Activated T-helper 1 cell treated with anti-CD3 and anti-CD28 coated beads, Interleukin-2, amount 50 U/mL, for 16 hours (primary cell): ENCODE data around the gene PSMD12.
"Not testable (repeated sequence)": the region's sequence is repeated elsewhere in the genome, so short reads cannot be mapped to it uniquely, and the experiment has no call there.

Experiments
- DNase-seq, 2 donors: peaks; one replicate each; pipeline ENCODE4 v3.0.0-alpha.2; 2020; ENCODE audit warnings: low read depth in 1 of 2, low spot score in 1 of 2

The PSMD12 gene

GRCh38 chr17:67366193-67367157 is at the start of gene PSMD12:
Gene PSMD12, minus strand, starts transcription at chr17:67366577. Its CDS starts 58 bp downstream, at chr17:67366519.
- DNase-seq, result peak; percentile 87 to 91

DNA sequence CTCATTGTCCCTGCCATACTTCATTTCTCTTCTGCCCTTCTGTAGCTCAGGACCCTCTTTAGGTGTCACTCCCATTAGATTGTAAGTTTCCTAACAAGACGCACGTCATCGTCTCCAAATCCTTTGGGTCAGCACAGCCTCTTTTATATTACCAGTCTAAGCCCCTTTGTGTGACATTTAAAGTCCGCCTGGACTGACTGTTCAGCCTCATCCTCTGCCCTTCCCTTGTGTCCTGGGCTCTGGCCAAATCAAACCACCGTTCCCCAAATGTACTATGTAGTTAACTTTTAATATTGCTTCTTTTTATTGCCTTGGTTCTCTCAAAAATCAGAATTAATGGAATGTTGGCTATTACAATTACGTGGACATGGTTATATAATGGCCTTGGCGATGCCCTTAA is 48.9 kb upstream of the PSMD12 start:
- DNase-seq, result no peak

- DNase-seq, result no peak
Measured at GRCh38 chr17:67414559-67414958, 48.2 kb upstream of the PSMD12 start.

GRCh38 chr17:67414130-67414529 is 47.8 kb upstream of the PSMD12 start:
- DNase-seq, result no peak

GRCh38 chr17:67413388-67413787 is 47.0 kb upstream of the PSMD12 start:
- no peak for DNase-seq

DNA sequence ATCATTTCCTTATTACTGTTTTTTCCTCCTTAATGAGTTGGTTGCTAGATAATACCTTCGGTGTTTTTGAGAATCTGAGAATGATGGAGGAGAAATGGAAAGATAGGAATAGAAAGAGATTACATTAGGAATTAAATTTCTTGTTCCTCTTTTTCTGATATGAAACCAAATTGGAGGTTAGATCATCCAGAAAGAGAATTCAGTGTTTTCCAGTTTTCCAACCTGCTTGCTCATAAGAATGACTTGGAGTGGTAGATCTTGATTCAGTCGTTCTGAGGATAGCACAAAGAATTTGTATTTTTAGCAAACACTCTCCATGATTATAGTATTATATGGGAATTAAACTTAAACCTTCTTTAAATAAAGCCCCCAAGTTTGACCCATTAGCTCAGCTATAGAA is 46.6 kb upstream of the PSMD12 start:
- no peak for DNase-seq

DNA sequence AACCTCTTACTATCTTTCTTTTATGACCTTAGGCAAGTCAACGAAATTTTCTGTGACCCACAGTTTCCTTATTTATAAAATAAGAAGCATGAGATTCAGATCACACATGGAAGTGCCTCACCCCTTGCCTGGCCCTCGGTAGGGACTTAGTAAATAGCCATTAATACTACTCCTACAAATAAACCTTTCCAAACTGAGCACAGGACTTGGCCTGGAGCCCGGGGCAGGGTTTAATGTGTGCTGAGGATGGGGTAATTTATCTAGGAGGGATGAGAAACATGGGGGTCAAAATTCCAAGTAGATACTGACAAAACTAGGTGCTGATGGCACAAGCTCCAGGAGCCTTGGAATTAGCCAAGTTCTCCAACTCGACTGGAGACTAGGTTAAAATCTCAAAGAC is 45.7 kb upstream of the PSMD12 start:
- DNase-seq, result no peak

DNA sequence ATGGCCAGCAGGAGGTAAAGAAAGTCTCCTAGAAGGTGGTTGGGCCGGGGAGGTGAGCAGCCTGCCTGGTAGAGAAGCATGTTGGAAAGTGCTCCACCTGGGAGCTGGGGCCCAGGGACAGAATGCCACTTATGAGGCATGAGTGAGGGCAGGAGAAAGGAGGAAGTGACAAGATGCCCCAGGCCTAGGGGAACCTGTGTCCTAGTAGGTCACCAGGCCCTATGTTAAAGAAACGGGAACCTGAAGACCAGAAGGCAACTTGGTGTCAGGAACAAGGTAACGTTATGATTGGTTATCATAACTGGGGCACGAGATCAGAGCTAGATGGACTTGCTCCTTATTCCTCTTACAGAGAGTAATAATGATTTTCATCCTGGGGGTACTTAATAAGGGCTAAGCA is 45.0 kb upstream of the PSMD12 start:
- DNase-seq, result no peak

DNA sequence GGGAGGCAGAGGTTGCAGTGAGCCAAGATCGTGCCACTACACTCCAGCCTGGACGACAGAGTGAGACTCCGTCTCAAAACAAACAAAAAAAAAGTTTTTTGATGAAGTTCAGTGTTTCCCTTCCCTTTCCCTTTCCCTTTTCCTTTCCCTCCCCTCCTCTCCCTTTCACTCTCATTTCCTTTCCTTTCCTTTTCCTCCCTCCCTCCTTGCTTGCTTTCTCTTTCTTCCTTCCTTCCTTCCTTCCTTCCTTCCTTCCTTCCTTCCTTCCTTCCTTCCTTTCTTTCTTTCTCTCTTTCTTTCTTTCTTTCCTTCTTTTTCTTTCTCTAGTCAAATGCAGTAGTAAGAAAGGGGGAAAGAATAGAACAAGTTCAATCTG is 42.1 kb upstream of the PSMD12 start:
- DNase-seq, result not testable (repeated sequence)

DNA sequence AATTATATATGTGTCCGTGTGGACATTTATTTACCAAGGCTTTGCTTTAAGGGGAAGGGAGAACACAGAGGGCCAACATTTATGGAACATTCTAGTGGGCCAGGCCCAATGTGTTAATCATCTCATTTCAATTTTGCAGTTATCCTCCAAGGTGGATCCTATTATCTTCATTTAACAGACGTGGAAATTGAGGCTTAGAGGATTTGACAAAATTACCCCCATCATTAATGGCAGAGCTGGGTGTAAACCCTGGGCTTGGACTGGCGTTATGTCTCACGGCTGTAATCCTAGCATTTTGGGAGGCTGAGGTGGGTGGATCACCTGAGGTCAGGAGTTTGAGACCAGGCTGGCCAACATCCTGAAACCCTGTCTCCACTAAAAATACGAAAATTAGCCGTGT is 37.1 kb upstream of the PSMD12 start:
- no peak for DNase-seq

GRCh38 chr17:67403065-67403464 is 36.7 kb upstream of the PSMD12 start:
- DNase-seq, result no peak

GRCh38 chr17:67401598-67402504 is 35.5 kb upstream of the PSMD12 start:
- DNase-seq, result no peak

- DNase-seq, result no peak
Measured at GRCh38 chr17:67401106-67401505, 34.7 kb upstream of the PSMD12 start.

DNA sequence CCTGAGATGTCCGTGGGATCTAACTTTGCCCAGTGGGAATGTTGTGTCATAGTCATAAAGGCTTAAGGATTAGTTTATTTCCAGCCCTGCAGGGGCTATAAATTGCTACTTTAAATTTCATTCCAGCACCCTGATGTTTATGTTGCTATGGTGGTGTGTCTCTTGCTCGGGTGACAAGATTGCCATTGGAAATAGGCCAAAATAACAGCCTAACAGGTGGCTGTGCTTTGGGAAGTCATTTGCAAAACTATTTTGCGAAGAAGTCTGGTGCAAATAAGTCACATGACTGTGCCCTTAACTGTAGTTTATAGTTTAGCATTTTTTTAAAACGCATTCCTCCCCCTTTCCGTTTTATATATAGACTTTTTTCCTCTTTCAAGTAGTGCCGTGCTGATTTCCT is 33.8 kb upstream of the PSMD12 start:
- no peak for DNase-seq

DNA sequence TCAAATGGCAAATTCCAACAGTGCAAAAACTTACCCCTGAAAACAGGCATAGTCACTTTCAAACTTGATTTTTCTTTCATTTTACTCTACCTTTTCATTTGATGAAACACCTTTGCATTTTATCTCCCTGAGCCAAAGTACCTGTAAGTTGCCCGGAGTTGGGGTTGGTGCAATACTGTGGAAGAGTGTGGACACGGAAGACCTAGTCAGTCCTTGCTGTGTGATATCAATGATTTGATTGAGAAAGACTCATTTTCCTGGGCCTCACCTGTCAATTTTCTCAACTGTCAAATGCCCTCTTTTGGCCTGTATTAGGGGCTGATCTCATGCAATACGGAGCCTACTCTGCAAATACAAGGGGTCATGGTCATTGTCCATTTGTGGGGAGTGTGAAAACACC is 33.3 kb upstream of the PSMD12 start:
- no peak for DNase-seq

GRCh38 chr17:67393809-67394397 is 27.5 kb upstream of the PSMD12 start:
- no peak for DNase-seq

- no peak for DNase-seq
Measured at GRCh38 chr17:67392111-67392510, 25.7 kb upstream of the PSMD12 start.

DNA sequence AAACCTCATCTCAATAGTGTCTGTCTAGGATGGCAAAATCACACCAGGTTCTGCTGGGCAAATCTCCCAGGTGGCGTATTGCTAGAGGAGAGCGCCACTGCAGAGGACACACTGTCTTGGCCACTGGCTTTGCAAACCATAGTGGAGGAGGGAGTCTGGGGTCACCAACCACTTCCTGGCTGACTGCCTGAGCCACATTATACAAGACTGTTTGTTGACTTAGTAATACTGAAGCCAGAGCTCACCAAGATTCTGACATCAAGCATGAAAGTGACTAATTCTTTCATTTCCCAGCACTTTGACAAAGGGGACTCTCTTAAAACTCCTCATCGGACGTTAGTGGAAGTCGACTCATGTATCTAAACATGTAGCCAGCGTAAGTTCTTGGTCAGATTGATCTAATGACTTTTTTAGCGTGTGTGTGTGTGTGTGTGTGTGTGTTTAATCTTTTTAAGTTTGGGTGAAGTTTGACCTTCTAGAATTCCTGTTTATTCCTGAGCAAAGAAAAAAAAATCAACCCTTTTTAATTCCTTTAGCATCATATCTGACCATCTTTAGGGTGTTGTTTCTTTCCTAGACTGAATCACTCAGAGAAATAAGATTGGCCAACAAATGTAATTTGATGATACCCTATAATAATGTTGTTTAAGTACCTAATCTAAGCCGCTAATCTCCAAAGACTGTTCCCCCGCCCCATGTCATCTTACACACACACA is 24.4 kb upstream of the PSMD12 start:
- peak in 1 of 2 donors; percentile 41 for DNase-seq

DNA sequence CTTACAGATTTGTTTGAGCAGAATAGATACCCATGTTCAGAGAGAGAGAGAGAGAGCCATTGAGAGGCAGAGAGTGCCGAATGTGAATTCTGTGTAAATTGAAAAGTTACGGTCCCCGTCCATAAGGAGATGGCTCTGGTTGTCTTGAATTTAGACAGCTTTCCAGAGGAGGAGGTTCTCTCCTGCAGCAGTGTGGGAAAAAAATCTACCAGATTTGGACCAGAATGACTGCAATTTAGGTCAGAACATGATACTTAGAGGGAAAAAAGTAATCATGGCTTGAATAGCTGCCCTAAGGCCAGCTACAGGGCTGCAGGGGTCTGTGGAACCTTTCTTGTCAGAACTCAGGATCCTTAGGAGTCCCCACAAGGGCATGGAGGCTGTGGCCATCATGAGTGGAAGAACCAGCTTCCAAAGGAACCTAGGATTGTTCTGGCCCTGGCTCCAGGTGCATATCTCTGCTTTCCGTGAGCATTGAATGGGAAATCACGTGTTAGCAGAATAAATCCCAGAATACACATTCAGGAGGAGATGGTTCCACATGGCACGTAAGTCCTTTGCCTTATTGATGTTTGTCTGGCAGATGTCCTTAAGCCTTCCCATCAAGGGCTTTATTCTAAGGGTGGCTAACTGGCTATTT is 23.7 kb upstream of the PSMD12 start:
- DNase-seq, result no peak

- DNase-seq, result no peak
Measured at GRCh38 chr17:67388986-67389385, 22.6 kb upstream of the PSMD12 start.
